Muscle layer of colon (tissue), 2 donors: ENCODE results near the gene GUCA1A.
"Not testable (repeated sequence)": the region's sequence is repeated elsewhere in the genome, so short reads cannot be mapped to it uniquely, and the experiment has no call there.

Source experiments
- H3K27ac ChIP-seq: one replicate; pipeline ENCODE4 v1.7.0; 2013; ENCODE audit warnings: low read depth, mild to moderate bottlenecking, low read length, moderate library complexity
- H3K27me3 ChIP-seq, 2 donors: one replicate each; pipeline ENCODE4 v1.7.0; 2013; ENCODE audit warnings: low read length in 2 of 2, mild to moderate bottlenecking in 2 of 2; ENCODE audit not compliant: insufficient read depth in 2 of 2, control insufficient read depth in 1 of 2
- H3K36me3 ChIP-seq: one replicate; pipeline ENCODE4 v1.7.0; 2013; ENCODE audit warnings: mild to moderate bottlenecking, low read length; ENCODE audit not compliant: insufficient read depth
- H3K4me1 ChIP-seq: one replicate; pipeline ENCODE4 v1.7.0; 2013; ENCODE audit warnings: mild to moderate bottlenecking, low read length; ENCODE audit not compliant: insufficient read depth
- H3K4me3 ChIP-seq, 2 donors: one replicate each; pipeline ENCODE4 v1.7.0; 2013; ENCODE audit warnings: low read length in 2 of 2, low read depth in 1 of 2, mild to moderate bottlenecking in 1 of 2, moderate library complexity in 1 of 2
- H3K9ac ChIP-seq: one replicate; pipeline ENCODE4 v1.7.0; 2013; ENCODE audit warnings: low read length
- H3K9me3 ChIP-seq: one replicate; pipeline ENCODE4 v1.7.0; 2013; ENCODE audit warnings: mild to moderate bottlenecking, low read length
- donor health status: abdominal sarcoma.
- donor health status: Adenocarcinoma of cecum.

The GUCA1A gene

DNA sequence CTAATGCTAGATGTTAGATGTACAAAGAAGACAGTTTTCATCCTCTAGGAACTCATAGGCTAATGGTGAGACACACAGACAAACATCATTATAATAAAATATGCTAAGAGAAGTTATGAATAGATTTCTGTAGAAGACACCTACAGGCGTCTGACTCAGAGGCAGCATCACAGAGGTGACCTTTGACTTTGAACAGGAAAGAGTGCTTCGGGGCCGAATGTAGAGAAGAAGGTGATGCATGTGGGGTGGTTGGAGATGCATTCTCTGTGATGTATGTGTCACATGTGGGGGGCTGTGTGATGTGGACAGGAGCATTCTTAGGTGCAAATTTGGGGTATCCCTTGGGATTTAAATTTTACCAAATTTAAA is 6.8 kb downstream of the GUCA1A start:
- no peaks in the 10 kb centered on the region for H3K36me3 ChIP-seq
- no peaks in the 10 kb centered on the region for H3K4me1 ChIP-seq
- H3K9me3 ChIP-seq, result no peaks in the 10 kb centered on the region
- H3K9ac ChIP-seq, result no peak overlapping the region
- H3K4me3 ChIP-seq, result no peak overlapping the region
- peaks cover 0 to 16% of the 10 kb centered on the region in 2 donors for H3K27me3 ChIP-seq
- no peak overlapping the region for H3K27ac ChIP-seq

DNA sequence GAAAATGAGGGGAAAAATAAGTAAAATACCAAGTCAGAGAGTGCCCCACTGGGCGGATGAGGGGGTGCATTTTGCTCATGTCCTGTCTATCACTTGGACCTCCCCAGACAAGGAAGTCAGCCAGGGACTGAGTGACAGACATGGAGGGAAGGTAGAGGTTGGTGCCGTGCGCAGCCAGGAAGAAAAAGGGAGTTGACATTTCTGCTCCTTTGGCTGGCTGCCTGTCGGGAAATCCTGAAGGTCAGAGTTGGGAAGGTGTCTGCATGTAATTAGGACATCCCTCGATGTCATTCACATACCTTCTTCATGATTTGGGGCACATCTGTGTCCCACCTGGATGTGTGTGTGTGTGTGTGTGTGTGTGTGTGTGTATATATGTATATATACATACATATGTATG is 8.9 kb downstream of the GUCA1A start:
- Histone ChIP-seq H3K27ac (no peak overlapping the region), H3K9me3 (no peaks in the 10 kb centered on the region), H3K4me3 (no peak overlapping the region), H3K36me3 (no peaks in the 10 kb centered on the region), H3K27me3 (peaks cover 0 to 16% of the 10 kb centered on the region in 2 donors), H3K4me1 (no peaks in the 10 kb centered on the region), H3K9ac (no peak overlapping the region)

DNA sequence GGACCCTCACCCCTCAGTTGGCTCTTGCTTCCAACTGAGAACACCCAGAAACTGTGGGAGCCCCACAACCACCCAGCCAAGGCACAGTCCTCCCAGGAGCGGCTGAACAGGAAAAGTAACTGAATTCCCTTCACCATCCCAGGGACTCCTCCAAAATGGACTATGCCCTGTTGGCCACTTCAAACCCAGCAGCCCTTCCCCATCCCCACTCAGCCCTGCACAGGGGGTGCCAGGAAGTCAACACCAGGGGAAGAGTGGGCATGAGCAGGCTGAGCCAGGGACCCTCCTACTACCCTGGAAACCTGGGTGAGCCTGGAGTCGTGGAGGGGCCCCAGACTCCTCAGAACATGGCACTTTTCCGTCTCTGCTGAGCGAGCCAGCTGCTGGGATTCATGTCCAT is 11.3 kb downstream of the GUCA1A start:
- Histone ChIP-seq H3K9me3 (no peaks in the 10 kb centered on the region), H3K27ac (no peak overlapping the region), H3K36me3 (no peaks in the 10 kb centered on the region), H3K9ac (no peak overlapping the region), H3K4me1 (no peaks in the 10 kb centered on the region), H3K27me3 (no peaks in the 10 kb centered on the region), H3K4me3 (no peak overlapping the region)

DNA sequence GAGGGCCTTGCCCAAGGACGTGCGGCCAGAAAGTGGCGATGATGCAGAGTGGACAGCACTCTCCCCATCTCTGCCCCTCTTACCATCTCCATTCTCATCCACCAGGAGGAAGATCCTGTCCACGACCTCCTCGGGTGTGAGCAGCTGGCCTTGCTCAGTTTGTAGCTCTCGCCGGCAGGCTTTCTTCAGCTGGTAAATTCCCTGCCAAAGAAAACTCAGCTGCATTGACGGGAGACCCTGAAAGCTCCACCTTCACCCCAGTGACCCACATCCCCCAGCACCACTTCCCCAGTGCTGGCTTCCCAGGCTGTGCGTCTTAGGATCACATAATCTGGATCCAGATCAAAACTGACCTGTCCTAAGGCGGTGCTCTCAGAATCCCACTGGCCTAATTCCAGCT is 12.4 kb downstream of the GUCA1A start:
- Histone ChIP-seq H3K27ac (no peak overlapping the region), H3K36me3 (no peaks in the 10 kb centered on the region), H3K27me3 (no peaks in the 10 kb centered on the region), H3K4me3 (no peak overlapping the region), H3K4me1 (no peaks in the 10 kb centered on the region), H3K9ac (no peak overlapping the region), H3K9me3 (no peaks in the 10 kb centered on the region)

DNA sequence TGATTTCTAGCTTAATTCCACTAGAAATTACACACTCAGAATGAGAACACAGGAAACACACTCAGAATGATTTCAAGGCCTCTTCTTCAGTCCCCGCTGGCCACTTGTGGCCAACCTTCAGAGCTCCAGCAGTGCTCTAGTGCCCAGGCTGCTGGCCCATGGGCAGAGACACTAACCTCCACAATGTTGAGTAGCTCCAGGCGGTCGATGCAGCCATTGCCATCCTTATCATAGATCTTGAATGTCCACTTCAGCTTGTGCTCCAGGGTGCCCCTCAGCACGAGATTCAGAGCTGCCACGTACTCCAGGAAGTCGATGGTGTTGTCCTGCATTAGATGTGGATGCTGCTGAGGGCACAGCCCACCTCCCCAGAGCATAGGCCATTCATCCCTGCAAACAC is 15.2 kb downstream of the GUCA1A start:
- H3K9me3 ChIP-seq, result no peaks in the 10 kb centered on the region
- no peaks in the 10 kb centered on the region for H3K4me1 ChIP-seq
- no peak overlapping the region for H3K4me3 ChIP-seq
- H3K27me3 ChIP-seq, result no peaks in the 10 kb centered on the region
- H3K36me3 ChIP-seq, result no peaks in the 10 kb centered on the region
- no peak overlapping the region for H3K27ac ChIP-seq
- H3K9ac ChIP-seq, result no peak overlapping the region

DNA sequence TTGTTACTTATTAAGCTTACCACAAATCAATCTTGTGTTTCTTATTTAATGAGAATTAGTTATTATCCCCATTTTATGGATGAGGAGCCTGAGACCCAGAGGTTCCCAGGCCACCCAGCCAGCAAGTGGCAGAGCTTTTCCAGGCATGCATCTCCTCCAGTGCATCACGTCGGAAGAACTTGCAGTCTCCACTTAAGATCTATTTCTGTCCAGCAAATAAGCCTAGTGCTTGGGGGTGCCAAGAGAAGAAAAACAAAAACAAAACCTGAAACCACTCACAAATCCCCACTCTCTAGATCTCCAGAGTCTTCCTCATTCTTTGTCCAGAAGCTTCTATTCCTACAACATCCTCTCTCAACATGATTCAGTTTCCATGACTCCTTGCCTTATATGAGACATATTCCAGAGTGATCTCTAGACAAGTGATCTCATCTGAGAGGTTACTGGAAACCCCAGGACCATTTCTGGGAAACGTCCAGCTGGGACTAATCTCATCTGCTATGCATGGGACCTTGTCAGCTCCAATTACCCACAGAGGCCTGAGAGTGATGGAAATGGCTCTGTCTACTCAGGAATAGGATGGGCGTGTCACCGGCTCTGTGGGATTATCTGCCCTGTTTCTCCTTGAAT is 17.5 kb downstream of the GUCA1A start:
- H3K4me1 ChIP-seq, result no peaks in the 10 kb centered on the region
- no peaks in the 10 kb centered on the region for H3K36me3 ChIP-seq
- no peaks in the 10 kb centered on the region for H3K27me3 ChIP-seq
- H3K9me3 ChIP-seq, result no peaks in the 10 kb centered on the region
- no peak overlapping the region for H3K9ac ChIP-seq
- H3K4me3 ChIP-seq, result no peak overlapping the region
- no peak overlapping the region for H3K27ac ChIP-seq

DNA sequence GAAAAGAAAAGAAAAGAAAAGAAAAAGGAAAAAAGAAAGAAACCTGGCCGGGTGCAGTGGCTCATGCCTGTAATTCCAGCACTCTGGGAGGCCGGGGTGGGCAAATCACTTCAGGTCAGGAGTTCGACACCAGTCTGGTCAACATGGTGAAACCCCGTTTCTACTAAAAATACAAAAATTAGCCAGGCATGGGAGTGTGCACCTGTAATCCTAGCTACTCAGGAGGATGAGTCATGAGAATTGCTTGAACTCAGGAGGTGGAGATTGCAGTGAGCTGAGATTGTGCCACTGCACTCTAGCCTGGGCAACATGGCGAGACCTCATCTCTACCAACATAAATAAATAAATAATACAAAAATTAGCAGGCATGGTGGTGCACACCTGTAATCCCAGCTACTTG is 19.2 kb downstream of the GUCA1A start:
- not testable (repeated sequence) for H3K36me3 ChIP-seq, H3K4me3 ChIP-seq, H3K9ac ChIP-seq, H3K27ac ChIP-seq, H3K27me3 ChIP-seq, H3K9me3 ChIP-seq, H3K4me1 ChIP-seq

DNA sequence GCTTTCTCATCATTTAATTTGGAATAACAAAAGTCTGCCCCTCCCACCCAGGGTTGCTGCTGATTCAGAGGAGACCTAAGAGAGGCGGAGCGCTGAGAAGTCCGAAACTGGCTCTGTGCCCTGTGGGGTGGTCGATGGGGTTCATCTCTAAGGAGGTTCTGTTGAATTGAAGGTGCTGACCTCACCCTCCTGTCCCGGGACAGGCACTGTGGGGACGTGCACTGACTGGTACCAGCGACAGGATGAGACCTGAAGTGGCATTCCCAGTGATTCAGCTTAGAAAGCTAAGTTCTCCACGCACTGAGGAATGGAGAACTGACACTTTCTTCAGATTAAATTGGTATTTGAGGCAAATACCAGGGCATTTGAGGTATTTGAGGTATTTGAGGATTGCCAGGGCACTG is 20.3 kb downstream of the GUCA1A start:
- H3K36me3 ChIP-seq, result no peaks in the 10 kb centered on the region
- H3K4me3 ChIP-seq, result no peak overlapping the region
- no peaks in the 10 kb centered on the region for H3K27me3 ChIP-seq
- no peak overlapping the region for H3K27ac ChIP-seq
- H3K9ac ChIP-seq, result no peak overlapping the region
- no peaks in the 10 kb centered on the region for H3K4me1 ChIP-seq
- no peaks in the 10 kb centered on the region for H3K9me3 ChIP-seq

DNA sequence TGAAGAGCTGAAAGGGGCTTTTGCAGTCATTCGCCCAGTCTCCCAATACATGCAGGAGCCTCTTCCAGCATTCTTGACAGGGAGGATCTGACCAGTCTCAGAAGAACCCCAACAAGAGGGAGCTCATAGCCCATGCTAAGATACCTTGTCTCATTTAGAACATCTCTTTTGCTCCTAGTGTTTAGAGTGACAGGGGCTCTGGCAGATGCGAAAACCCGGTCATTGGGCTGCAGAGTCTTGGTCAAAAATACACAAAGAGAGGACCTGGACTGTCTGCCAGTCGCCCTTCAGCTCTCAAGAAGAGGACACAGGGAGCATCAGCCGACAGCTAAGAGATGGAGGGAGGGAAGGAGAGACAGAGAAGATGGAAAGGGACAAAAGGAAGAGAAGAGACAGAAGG is 20.9 kb downstream of the GUCA1A start:
- no peak overlapping the region for H3K9ac ChIP-seq
- H3K27ac ChIP-seq, result no peak overlapping the region
- H3K27me3 ChIP-seq, result no peaks in the 10 kb centered on the region
- H3K36me3 ChIP-seq, result no peaks in the 10 kb centered on the region
- no peaks in the 10 kb centered on the region for H3K4me1 ChIP-seq
- no peak overlapping the region for H3K4me3 ChIP-seq
- H3K9me3 ChIP-seq, result no peaks in the 10 kb centered on the region

DNA sequence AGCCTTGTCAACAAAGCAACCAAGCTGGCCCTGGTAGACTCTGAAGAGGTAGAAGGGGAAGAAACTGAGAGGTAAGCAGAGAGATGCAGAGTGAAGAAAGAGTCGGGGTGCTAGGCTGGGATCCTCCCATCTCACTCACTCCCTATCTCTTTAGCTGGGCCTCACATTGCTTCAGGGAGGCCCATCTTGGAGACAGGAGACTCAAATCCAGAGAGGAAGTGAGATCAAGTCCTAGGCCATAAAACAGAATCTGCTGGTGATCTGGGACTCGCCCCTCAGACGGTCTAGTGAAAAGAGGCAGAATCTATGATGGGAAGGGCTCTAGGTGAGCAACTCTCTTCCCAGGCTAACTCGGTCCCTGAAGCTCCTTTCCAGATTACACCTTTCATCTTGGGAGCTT is 22.3 kb downstream of the GUCA1A start:
- H3K36me3 ChIP-seq, result no peaks in the 10 kb centered on the region
- H3K27me3 ChIP-seq, result no peaks in the 10 kb centered on the region
- no peaks in the 10 kb centered on the region for H3K9me3 ChIP-seq
- H3K27ac ChIP-seq, result no peak overlapping the region
- H3K4me3 ChIP-seq, result no peak overlapping the region
- H3K9ac ChIP-seq, result no peak overlapping the region
- H3K4me1 ChIP-seq, result peaks cover 6% of the 10 kb centered on the region

DNA sequence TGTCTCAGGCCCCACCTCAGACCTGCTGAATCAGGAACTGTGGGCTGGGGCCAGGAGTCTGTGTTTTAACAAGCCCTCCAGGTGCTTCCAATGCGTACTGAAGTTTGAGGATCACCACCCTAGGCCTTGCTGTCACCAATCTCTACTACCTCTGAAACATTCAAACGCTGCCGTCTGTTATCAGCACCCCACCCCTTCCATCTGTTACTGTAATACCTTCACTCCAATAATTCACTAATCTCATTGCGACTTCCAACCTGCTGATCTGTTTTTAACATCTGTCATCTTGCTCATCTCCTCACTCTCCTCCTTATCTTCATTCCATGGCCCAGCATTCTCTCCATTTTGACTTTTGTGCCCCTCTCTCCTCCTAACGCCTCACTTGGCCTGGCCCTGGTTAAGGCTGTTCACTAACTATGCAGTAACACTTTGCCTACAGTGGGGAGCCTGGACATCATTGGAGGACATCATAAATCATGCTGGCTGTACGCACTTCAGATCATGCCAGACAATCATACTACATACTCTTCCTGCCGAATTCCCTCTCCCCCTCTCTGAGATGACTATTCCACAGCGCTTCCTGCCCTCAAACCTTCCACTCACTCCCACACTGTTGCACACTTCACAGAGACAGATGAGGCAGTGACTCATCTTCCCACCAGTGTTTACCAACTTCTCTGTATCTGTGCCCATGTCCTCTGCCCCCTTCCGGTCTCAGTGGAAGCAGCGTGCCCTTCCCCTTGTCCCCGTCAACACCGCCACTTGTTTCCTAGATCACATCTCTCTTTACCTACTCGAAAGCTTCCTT is 24.6 kb downstream of the GUCA1A start:
- H3K27ac ChIP-seq, result no peak overlapping the region
- H3K9ac ChIP-seq, result no peak overlapping the region
- peaks cover 9% of the 10 kb centered on the region for H3K4me1 ChIP-seq
- no peaks in the 10 kb centered on the region for H3K36me3 ChIP-seq
- H3K27me3 ChIP-seq, result no peaks in the 10 kb centered on the region
- no peaks in the 10 kb centered on the region for H3K9me3 ChIP-seq
- H3K4me3 ChIP-seq, result no peak overlapping the region
